HG03025 (cell line): ENCODE measurements around the gene IGSF11.

Experiments
- ATAC-seq: cut with Tn5 transposase; IDR thresholded peaks from one replicate; pipeline ENCODE4 v1.9.1; 2021; ENCODE audit warnings: mild to moderate bottlenecking, moderate library complexity; ENCODE audit not compliant: unreplicated experiment, low FRiP score

IGSF11 gene

DNA sequence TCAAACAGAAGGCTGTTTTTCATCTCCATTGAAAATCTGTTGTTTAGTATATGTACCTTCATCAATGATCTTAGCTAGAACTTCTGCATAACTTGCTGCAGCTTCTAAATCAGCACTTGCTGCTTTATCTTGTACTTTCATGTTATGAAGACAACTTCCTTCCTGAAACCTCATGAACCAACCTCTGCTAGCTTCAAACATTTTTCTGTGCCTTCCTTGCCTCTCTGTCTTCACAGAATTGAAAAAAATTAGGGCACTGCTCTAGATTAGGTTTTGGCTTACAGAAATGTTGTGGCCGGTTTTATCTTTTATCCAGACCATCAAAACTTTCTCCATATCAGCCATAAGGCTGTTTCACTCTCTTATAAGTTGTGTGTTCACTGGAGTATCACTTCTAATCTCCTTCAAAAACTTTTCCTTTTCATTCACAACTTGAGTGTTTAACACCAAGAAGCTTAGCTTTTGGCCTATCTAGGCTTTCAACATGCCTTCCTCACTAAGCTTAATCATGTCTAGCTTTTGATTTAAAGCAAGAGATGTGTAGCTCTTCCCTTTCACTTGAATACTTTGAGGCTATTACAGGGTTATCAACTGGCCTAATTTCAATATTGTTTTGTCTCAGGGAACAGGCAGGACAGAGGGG is 78.6 kb downstream of the IGSF11 start:
- no peak for ATAC-seq

DNA sequence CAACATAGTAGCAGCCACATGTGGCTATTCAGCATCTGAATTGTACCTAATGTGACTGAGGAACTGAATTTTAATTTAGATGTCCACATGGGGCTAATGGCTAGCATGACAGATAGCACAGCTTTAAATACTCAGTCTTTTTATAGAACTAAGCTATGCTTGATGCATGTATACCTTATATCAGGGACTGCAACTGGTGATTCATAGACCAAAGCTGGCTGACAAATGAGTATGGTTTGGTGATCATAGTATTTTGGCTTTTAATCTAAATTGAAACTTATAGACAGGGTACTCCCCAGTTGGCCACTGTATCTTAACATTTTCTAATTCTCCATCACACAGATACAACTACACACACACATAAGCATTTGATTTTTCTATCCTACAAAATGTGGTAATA is 83.6 kb downstream of the IGSF11 start:
- no peak for ATAC-seq

- no peak for ATAC-seq
These were observed 85.4 kb downstream of the IGSF11 start for GRCh38 chr3:118949113-118949760.

- no peak for ATAC-seq
These were observed 86.5 kb downstream of the IGSF11 start for GRCh38 chr3:118948146-118948545.

DNA sequence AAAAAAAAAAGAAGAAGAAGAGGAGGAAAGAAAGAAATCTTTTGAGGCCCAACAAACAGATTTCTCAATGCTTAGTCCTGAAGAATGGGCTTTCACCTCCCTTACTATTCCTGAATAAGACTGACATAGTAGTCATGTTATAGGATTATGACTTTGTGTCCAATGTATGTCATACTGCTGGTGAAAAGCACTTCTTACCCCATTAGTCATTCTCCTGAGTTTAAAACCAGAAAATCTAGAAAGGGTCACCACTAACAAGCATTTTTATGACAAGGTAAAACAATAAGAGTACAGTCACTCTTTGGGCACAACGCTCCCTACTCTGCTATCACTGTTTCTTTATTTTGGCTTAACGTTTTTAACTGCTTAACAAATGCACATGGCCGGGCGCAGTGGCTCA is 88.2 kb downstream of the IGSF11 start:
- ATAC-seq, result no peak

DNA sequence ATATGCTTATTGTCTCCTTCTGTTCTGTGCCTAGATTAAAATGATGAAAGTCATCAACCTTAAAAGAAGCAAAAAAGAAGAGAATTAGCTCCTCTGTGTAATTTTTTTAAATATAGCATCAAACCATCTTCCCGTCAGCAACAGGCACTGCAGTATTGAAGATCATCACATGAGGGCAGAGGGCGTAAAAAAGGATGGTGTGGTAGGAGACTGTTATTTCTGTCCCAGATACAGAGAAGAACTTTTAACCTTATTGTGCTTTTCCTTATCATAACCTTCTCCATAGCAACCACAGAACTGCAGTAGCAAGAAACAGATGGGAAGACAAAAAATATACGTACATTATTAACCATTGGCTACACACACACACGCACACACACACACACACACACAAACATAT is 88.8 kb downstream of the IGSF11 start:
- ATAC-seq, result no peak

DNA sequence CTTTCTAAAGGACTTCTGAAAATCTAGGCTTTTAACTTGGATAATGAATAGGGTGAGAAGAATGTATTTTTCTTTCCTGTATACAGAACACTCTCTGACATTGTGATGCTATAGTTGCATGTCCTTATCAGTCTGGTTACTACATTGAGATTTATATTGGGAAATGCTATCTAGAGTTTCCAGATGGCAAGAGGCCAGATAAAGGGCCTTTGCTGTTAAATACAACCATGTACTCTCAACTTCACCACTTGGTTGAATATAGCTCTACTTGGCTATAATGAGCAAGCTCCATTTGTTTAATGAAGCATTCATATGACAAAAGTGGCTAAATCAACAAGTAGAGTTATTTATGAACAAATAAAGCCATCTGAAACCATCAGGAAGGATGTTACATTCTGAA is 91.0 kb downstream of the IGSF11 start:
- ATAC-seq, result no peak

GRCh38 chr3:118942671-118943070 is 92.0 kb downstream of the IGSF11 start:
- no peak for ATAC-seq

DNA sequence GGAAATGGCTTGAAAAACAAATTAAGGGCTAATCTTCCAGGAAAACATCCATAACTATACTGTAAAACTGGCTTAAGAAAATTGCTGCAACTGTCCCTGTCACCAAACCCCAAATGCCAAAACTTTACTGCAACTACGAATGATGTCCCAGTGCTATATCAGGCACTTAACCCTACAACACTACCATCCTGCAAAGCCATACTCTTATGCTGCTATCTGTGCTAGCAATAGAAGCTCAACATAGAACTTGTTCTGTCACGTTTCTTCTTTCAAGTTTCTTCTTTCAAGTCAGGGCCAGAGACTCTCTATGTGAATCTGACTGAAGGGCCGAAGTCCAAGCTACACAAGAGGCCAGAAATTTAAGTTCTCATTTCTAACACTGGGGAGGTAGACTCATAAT is 92.5 kb downstream of the IGSF11 start:
- ATAC-seq, result no peak

DNA sequence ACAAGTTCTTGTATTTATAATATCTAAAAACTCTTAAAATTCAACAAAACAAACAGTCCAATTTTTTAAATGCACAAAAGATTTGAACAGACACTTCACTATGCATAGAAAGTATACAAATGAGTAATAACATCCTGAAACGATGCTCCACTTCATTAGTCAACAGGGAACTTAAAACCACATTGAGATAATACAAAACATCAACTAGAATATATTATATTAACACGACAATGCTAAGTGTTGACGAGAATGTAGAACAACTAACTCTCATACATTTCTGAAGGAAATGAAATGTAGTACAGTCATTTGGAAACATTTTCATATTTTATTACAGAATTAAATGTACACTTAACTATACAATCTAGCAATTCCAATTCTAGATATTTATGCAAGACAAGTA is 93.4 kb downstream of the IGSF11 start:
- no peak for ATAC-seq

- no peak for ATAC-seq
These were observed 96.3 kb downstream of the IGSF11 start for GRCh38 chr3:118938183-118938961.

GRCh38 chr3:118936811-118937210 is 97.8 kb downstream of the IGSF11 start:
- no peak for ATAC-seq

DNA sequence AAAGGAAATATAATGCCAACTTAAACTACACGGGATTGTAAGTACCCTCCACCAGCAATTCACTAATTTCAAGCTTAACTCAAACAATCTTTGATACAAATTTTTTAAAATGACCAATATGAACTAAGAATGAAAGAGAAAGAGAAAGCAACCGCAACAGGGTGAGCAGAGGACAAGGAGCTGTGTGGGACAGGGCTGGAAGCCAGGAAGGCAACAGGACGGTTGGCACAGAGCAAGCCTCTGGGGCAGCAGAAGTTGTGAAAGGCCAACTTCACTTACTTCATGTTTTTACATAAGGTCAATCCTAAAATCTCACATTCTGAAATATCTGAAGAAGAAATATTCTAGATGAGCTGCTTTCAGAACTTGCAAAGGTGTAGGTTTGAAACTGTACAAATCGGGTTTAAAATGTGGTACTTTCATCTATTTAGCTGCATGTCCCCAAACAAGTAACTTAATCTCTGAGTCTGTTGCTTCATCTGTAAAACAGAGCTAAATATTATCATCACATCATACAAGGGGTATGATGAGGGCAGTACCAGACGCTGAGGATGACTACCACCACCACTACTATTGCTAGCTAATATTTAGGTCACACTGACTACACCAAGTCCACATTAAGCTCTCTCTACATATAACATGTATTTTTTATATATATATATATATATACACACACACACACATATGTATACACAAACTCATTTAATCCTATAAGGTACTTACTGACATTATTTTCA is 101.7 kb downstream of the IGSF11 start:
- ATAC-seq, result no peak

- ATAC-seq, result no peak
These were observed 102.7 kb downstream of the IGSF11 start for GRCh38 chr3:118931996-118932395.

- no peak for ATAC-seq
These were observed 107.2 kb downstream of the IGSF11 start for GRCh38 chr3:118927449-118927848.

DNA sequence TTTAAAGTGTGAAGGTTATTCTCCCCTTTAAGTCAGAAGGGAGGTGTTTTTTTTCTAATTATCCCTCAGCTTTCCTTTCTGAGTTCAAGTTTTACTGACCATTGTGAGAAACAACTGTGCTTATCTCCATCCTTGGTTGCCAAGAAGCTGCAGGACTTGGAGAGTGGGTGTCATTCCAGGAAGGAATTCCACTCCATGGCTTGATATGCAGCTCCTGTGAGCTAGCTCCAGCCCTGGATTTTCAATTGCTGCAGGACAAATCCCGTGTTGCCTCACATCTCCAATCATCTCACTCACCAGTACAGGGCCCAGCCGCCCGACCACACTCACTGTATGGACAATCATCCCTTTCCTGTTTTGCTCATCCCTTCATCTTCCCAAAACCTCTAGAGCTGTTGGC is 122.5 kb downstream of the IGSF11 start:
- ATAC-seq, result no peak

DNA sequence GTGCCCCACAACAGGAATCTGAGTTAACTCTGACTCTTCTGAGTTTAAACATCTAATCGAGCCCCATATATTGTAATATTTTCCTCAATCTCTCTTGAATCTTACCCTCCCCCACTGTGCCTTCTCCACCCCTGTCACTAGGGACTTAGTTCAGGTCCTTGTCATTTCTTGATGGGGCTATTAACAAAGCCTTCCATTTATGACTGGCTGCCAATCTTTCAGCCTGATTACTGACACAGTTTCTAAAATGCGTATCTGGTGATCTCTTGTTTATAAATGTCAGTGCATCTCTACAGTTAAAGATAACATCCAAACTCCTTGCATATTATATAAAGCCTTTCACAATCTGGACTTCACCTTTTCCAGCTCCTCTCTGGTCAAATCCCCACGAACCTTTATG is 124.3 kb downstream of the IGSF11 start:
- no peak for ATAC-seq

- ATAC-seq, result no peak
These were observed 124.9 kb downstream of the IGSF11 start for GRCh38 chr3:118909763-118910162.

- no peak for ATAC-seq
These were observed 126.7 kb downstream of the IGSF11 start for GRCh38 chr3:118907909-118908308.

DNA sequence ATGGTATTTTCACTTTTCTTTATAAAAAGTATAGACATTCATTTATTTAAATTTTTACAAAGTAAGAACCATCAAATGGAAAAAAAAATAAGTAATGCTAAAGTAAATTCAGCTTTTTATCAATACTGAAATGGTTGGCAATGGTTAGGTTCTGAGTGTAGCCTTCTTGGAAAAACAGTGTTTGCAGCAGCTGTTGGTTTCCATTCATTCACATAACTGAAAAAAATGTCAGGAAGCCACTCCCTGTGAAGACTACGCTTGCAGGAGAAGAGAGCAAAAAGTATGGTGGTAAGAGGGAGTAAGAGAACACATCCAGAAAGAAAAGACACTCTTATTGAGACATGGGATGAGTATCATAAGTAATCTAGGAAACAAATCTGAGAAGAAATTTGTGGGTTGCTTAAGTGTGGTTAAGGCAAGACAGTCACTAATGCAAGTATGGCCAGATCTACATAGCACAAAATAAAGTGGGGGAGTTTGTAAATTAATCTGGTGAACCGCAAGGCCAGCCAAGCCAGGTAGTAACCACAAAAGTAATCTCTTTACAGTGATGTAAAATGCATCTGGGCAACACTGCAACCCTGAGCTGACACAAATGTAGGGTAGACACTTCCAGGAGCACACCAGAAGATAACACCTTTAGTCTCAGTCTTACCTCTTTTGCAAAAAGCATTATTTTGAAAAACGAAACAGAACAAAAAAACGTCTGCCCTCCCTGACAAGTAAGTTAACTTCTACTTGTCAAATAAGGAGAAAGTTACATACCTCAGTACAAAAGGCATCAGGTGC is 133.7 kb downstream of the IGSF11 start:
- no peak for ATAC-seq
